Measurements from ENCODE around the gene ZBTB7C. TPM values are rescaled to one million over a fixed set of nuclear protein-coding genes. Genes with fewer than 3 reads are reported as not detected.
A peak's percentile ranks its signal among the peaks of the same experiment; 100 is the strongest.

Gene ZBTB7C
- total RNA-seq, 1 donor from 2014 or later: 13.0 TPM

GRCh38 chr18:48385596-48385995, 23.6 kb downstream of the ZBTB7C start:
- Mint-ChIP-seq H3K27me3 (no peaks in the 10 kb centered on the region), H3K9me3 (no peaks in the 10 kb centered on the region), H3K36me3 (no peaks in the 10 kb centered on the region), H3K4me1 (ENCODE audit: unreplicated experiment) (peaks cover 4% of the 10 kb centered on the region), H3K27ac (no peak overlapping the region), H3K4me3 (no peak overlapping the region)
- TF ChIP-seq CTCF (conservative IDR thresholded peaks at IDR 0.05): no peak
- DNase-seq (ENCODE audit: extremely low spot score, unreplicated experiment): peak; percentile 48

GRCh38 chr18:48376934-48377333, 32.2 kb downstream of the ZBTB7C start:
- Mint-ChIP-seq H3K4me3 (no peak overlapping the region), H3K27ac (no peak overlapping the region), H3K9me3 (no peaks in the 10 kb centered on the region), H3K4me1 (ENCODE audit: unreplicated experiment) (peaks cover 18% of the 10 kb centered on the region), H3K36me3 (no peaks in the 10 kb centered on the region), H3K27me3 (no peaks in the 10 kb centered on the region)
- no peak for DNase-seq (ENCODE audit: extremely low spot score, unreplicated experiment)
- TF ChIP-seq CTCF (conservative IDR thresholded peaks at IDR 0.05): no peak

GRCh38 chr18:48376406-48376805, 32.8 kb downstream of the ZBTB7C start:
- no peak overlapping the region for H3K4me3 Mint-ChIP-seq
- H3K9me3 Mint-ChIP-seq: no peaks in the 10 kb centered on the region
- no peak overlapping the region for H3K27ac Mint-ChIP-seq
- H3K4me1 Mint-ChIP-seq (ENCODE audit: unreplicated experiment): peaks cover 18% of the 10 kb centered on the region
- DNase-seq (ENCODE audit: extremely low spot score, unreplicated experiment): peak; percentile 61
- no peaks in the 10 kb centered on the region for H3K36me3 Mint-ChIP-seq
- H3K27me3 Mint-ChIP-seq: no peaks in the 10 kb centered on the region
- TF ChIP-seq CTCF (conservative IDR thresholded peaks at IDR 0.05): no peak

GRCh38 chr18:48375150-48375800, 33.9 kb downstream of the ZBTB7C start:
- TF ChIP-seq CTCF (conservative IDR thresholded peaks at IDR 0.05): no peak
- Mint-ChIP-seq H3K9me3 (no peaks in the 10 kb centered on the region), H3K27me3 (no peaks in the 10 kb centered on the region), H3K4me3 (no peak overlapping the region), H3K4me1 (ENCODE audit: unreplicated experiment) (peaks cover 18% of the 10 kb centered on the region), H3K36me3 (no peaks in the 10 kb centered on the region), H3K27ac (no peak overlapping the region)
- DNase-seq (ENCODE audit: extremely low spot score, unreplicated experiment): peak; percentile 34

- Mint-ChIP-seq H3K36me3 (no peaks in the 10 kb centered on the region), H3K27me3 (no peaks in the 10 kb centered on the region), H3K27ac (no peak overlapping the region), H3K9me3 (no peaks in the 10 kb centered on the region), H3K4me3 (no peak overlapping the region), H3K4me1 (ENCODE audit: unreplicated experiment) (peaks cover 18% of the 10 kb centered on the region)
- TF ChIP-seq CTCF (conservative IDR thresholded peaks at IDR 0.05): no peak
- peak; percentile 32 for DNase-seq (ENCODE audit: extremely low spot score, unreplicated experiment)
Measured at GRCh38 chr18:48374423-48375149, 34.6 kb downstream of the ZBTB7C start.

Measured in type B pancreatic cell (in vitro differentiated cells).